Cardiac muscle cell (in vitro differentiated cells and primary cell): ENCODE data around the gene HLA-DQB2. TPM values are rescaled to one million over a fixed set of nuclear protein-coding genes. Genes with fewer than 3 reads are reported as not detected.

ENCODE experiments used
- DNase-seq, 2 donors: peaks; one replicate each; pipeline versions ENCODE4 v3.0.0 to v3.0.0-alpha.2; 2010 to 2017; ENCODE audit warnings: low read depth in 1 of 2, low spot score in 1 of 2
- H3K27ac ChIP-seq: fragments of 200-600 bp; sonication (generic); 2 replicates; pipeline ENCODE4 v1.5.1; 2016
- H3K27me3 ChIP-seq: fragments of 200-600 bp; sonication (generic); 2 replicates; pipeline ENCODE4 v1.6.0; 2016; ENCODE audit warnings: control low read depth
- H3K36me3 ChIP-seq: fragments of 200-600 bp; sonication (generic); 2 replicates; pipeline ENCODE4 v1.5.1; 2016; ENCODE audit warnings: control low read depth
- H3K4me1 ChIP-seq: fragments of 200-600 bp; sonication (generic); 2 replicates; pipeline ENCODE4 v1.8.1; 2017; ENCODE audit warnings: low read depth, mild to moderate bottlenecking, mixed run types
- H3K4me3 ChIP-seq: fragments of 200-600 bp; sonication (generic); 2 replicates; pipeline ENCODE4 v1.5.1; 2016; ENCODE audit warnings: mild to moderate bottlenecking
- H3K9me3 ChIP-seq: fragments of 200-600 bp; sonication (generic); 2 replicates; pipeline ENCODE4 v1.5.1; 2017; ENCODE audit warnings: low read depth, mild to moderate bottlenecking, control low read depth
- CTCF ChIP-seq: IDR thresholded peaks from 2 replicates; pipeline ENCODE4 v1.5.1; 2012; ENCODE audit warnings: low read depth, mild to moderate bottlenecking, low read length
- polyA plus RNA-seq: library from polyadenylated mRNA; unstranded; fragments of >200 nt; fragmentation: Nextera tagmentation; extraction: Ambion mirVana; gene quantifications from 2 replicates; pipeline ENCODE4 v1.2.1, GENCODE V29; 2016
- total RNA-seq: library from RNA; depleted of rRNA; stranded (reverse); fragments of >200 nt; gene quantifications from 2 replicates; pipeline ENCODE4 v1.2.3, GENCODE V29; 2016

The HLA-DQB2 gene
- total and polyA plus RNA-seq, 2 experiments from 2014 or later = not detected

GRCh38 chr6:32716396-32716795 is 46.9 kb downstream of the HLA-DQB2 start:
- Histone ChIP-seq H3K4me3 (no peak overlapping the region), H3K27me3 (no peaks in the 10 kb centered on the region), H3K27ac (peak overlapping the region; percentile 49), H3K4me1 (no peaks in the 10 kb centered on the region), H3K36me3 (no peaks in the 10 kb centered on the region), H3K9me3 (no peaks in the 10 kb centered on the region)
- TF ChIP-seq CTCF = no peak
- DNase-seq = no peak

- DNase-seq = no peak
- H3K27me3 ChIP-seq = no peaks in the 10 kb centered on the region
- no peak overlapping the region for H3K27ac ChIP-seq
- no peaks in the 10 kb centered on the region for H3K4me1 ChIP-seq
- TF ChIP-seq CTCF = no peak
- H3K9me3 ChIP-seq = no peaks in the 10 kb centered on the region
- no peak overlapping the region for H3K4me3 ChIP-seq
- H3K36me3 ChIP-seq = no peaks in the 10 kb centered on the region
These were observed 50.1 kb downstream of the HLA-DQB2 start for GRCh38 chr6:32713241-32713640.

GRCh38 chr6:32709625-32710024 is 53.7 kb downstream of the HLA-DQB2 start:
- no peak for TF ChIP-seq CTCF
- no peaks in the 10 kb centered on the region for H3K27me3 ChIP-seq
- H3K9me3 ChIP-seq = no peaks in the 10 kb centered on the region
- H3K27ac ChIP-seq = no peak overlapping the region
- no peaks in the 10 kb centered on the region for H3K4me1 ChIP-seq
- DNase-seq = no peak
- H3K4me3 ChIP-seq = no peak overlapping the region
- H3K36me3 ChIP-seq = no peaks in the 10 kb centered on the region

Other genes starting within 250 kb of the HLA-DQB2 start
- gene HLA-DRB5, start 233.2 kb downstream of the HLA-DQB2 start, total RNA-seq = not detected in 2 replicates
- gene HLA-DRB5, start 233.2 kb downstream of the HLA-DQB2 start, polyA plus RNA-seq = 0.15 TPM in 1 of 2 replicates, not detected in the other
- 0.28 and 0.63 TPM in 2 replicates for gene HLA-DRB1, start 173.7 kb downstream of the HLA-DQB2 start, total RNA-seq
- 0.74 and 1.1 TPM in 2 replicates for gene HLA-DRB1, start 173.7 kb downstream of the HLA-DQB2 start, polyA plus RNA-seq
- gene HLA-DQA1, start 126.1 kb downstream of the HLA-DQB2 start, total RNA-seq = not detected in 2 replicates
- 0.27 TPM in 1 of 2 replicates, not detected in the other for gene HLA-DQA1, start 126.1 kb downstream of the HLA-DQB2 start, polyA plus RNA-seq
- 0.18 and 7.2 TPM in 2 replicates for gene HLA-DQB1, start 96.9 kb downstream of the HLA-DQB2 start, total RNA-seq
- 0.54 and 0.75 TPM in 2 replicates for gene HLA-DQB1, start 96.9 kb downstream of the HLA-DQB2 start, polyA plus RNA-seq
- gene HLA-DQA2, start 22.1 kb downstream of the HLA-DQB2 start, total RNA-seq = not detected in 2 replicates
- not detected in 2 replicates for gene HLA-DQA2, start 22.1 kb downstream of the HLA-DQB2 start, polyA plus RNA-seq
- gene HLA-DOB, start 53.5 kb upstream of the HLA-DQB2 start, total RNA-seq = not detected in 2 replicates
- gene HLA-DOB, start 53.5 kb upstream of the HLA-DQB2 start, polyA plus RNA-seq = not detected in 2 replicates
- gene TAP2, start 75.2 kb upstream of the HLA-DQB2 start, total RNA-seq = 2.6 and 5.1 TPM in 2 replicates
- gene TAP2, start 75.2 kb upstream of the HLA-DQB2 start, polyA plus RNA-seq = 2.1 and 2.5 TPM in 2 replicates
- 0.21 and 0.42 TPM in 2 replicates for gene PSMB8, start 80.5 kb upstream of the HLA-DQB2 start, total RNA-seq
- gene PSMB8, start 80.5 kb upstream of the HLA-DQB2 start, polyA plus RNA-seq = 0.57 and 0.66 TPM in 2 replicates
- 6.8 and 11.6 TPM in 2 replicates for gene TAP1, start 90.2 kb upstream of the HLA-DQB2 start, total RNA-seq
- gene TAP1, start 90.2 kb upstream of the HLA-DQB2 start, polyA plus RNA-seq = 11.2 and 12.6 TPM in 2 replicates
- 2.0 and 4.5 TPM in 2 replicates for gene PSMB9, start 90.7 kb upstream of the HLA-DQB2 start, total RNA-seq
- gene PSMB9, start 90.7 kb upstream of the HLA-DQB2 start, polyA plus RNA-seq = 5.9 and 11.0 TPM in 2 replicates
- gene HLA-DMB, start 177.5 kb upstream of the HLA-DQB2 start, total RNA-seq = not detected in 2 replicates
- gene HLA-DMB, start 177.5 kb upstream of the HLA-DQB2 start, polyA plus RNA-seq = not detected in 2 replicates
- gene HLA-DMA, start 189.6 kb upstream of the HLA-DQB2 start, total RNA-seq = 1.8 and 2.9 TPM in 2 replicates
- 3.7 and 6.9 TPM in 2 replicates for gene HLA-DMA, start 189.6 kb upstream of the HLA-DQB2 start, polyA plus RNA-seq
- gene BRD2, start 205.1 kb upstream of the HLA-DQB2 start, total RNA-seq = 167 and 232 TPM in 2 replicates
- 137 and 166 TPM in 2 replicates for gene BRD2, start 205.1 kb upstream of the HLA-DQB2 start, polyA plus RNA-seq
- gene HLA-DOA, start 246.1 kb upstream of the HLA-DQB2 start, total RNA-seq = 0.25 and 0.74 TPM in 2 replicates
- gene HLA-DOA, start 246.1 kb upstream of the HLA-DQB2 start, polyA plus RNA-seq = 0.57 TPM in 1 of 2 replicates, not detected in the other